T-cell (primary cell): Measurements from ENCODE around the gene CWC27. TPM values are rescaled to one million over a fixed set of nuclear protein-coding genes. Genes with fewer than 3 reads are reported as not detected.

Source experiments
- ATAC-seq, 4 experiments: fragments of 200-7000 bp in 3 of 4; fragments of 150-1000 bp in 1 of 4; cut with Tn5 transposase; replicated peaks in 1 of 4; 1 replicate in 3 of 4; 2 replicates in 1 of 4; pipeline ENCODE4 v1.10.0; 2021; ENCODE audit warnings: moderate library complexity in 3 of 4, mild to moderate bottlenecking in 2 of 4, moderate number of reproducible peaks in 1 of 4
- CTCF ChIA-PET, 2 donors: fragments of 300-600 bp; sonication (Branson Sonifier 250); formaldehyde crosslinking; loops; one replicate each; lab custom pipeline; 2022; ENCODE audit warnings: antibody characterized with exemption in 2 of 2; lab: Charles Lee
- POLR2A ChIA-PET, 2 donors: fragments of 300-600 bp; sonication (Branson Sonifier 250); formaldehyde crosslinking; loops; one replicate each; lab custom pipeline; 2022; ENCODE audit warnings: antibody characterized with exemption in 2 of 2; lab: Charles Lee
- DNase-seq, 35 experiments: peaks; one replicate each; pipeline versions ENCODE4 v3.0.0 to v3.0.0-alpha.2; 2013 to 2023
- H3K27ac ChIP-seq: one replicate; pipeline ENCODE4 v1.5.1; 2013; ENCODE audit warnings: low read length
- H3K27me3 ChIP-seq, 2 experiments: replicated peaks in 1 of 2; 1 replicate in 1 of 2; 2 replicates in 1 of 2; pipeline versions ENCODE4 v1.6.1 to v1.7.0; 2013; ENCODE audit warnings: low read length in 1 of 2, mixed read lengths in 1 of 2; ENCODE audit not compliant: control insufficient read depth in 2 of 2, insufficient read depth in 2 of 2; ENCODE audit errors: extremely low read depth in 1 of 2
- H3K36me3 ChIP-seq, 2 donors: 1 replicate in 1 of 2; 2 replicates in 1 of 2; pipeline versions ENCODE4 v1.6.1 to v1.7.0; 2013; ENCODE audit warnings: low read length in 1 of 2; ENCODE audit not compliant: control insufficient read depth in 2 of 2, insufficient read depth in 1 of 2; ENCODE audit errors: extremely low read depth in 1 of 2
- H3K4me1 ChIP-seq, 2 experiments: 1 replicate in 1 of 2; 2 replicates in 1 of 2; pipeline versions ENCODE4 v1.6.1 to v1.7.0; 2013; ENCODE audit warnings: low read length in 2 of 2, mixed read lengths in 1 of 2; ENCODE audit not compliant: insufficient read depth in 2 of 2, control insufficient read depth in 1 of 2; ENCODE audit errors: extremely low read depth in 1 of 2
- H3K4me3 ChIP-seq, 2 donors: 1 replicate in 1 of 2; 2 replicates in 1 of 2; pipeline versions ENCODE4 v1.5.1 to v1.7.0; 2013; ENCODE audit warnings: mild to moderate bottlenecking in 2 of 2, low read length in 1 of 2, moderate library complexity in 1 of 2; ENCODE audit not compliant: control insufficient read depth in 1 of 2; ENCODE audit errors: extremely low read depth in 1 of 2
- H3K9me3 ChIP-seq: 2 replicates; pipeline ENCODE4 v1.7.0; 2013
- H3K27ac Mint-ChIP-seq, 2 donors: one replicate each; pipeline ENCODE4 v1.8.0; 2020 to 2021; ENCODE audit warnings: mild to moderate bottlenecking in 2 of 2, mixed read lengths in 2 of 2
- H3K27me3 Mint-ChIP-seq, 2 donors: one replicate each; pipeline ENCODE4 v1.8.0; 2021 to 2022; ENCODE audit warnings: mixed read lengths in 2 of 2
- H3K36me3 Mint-ChIP-seq: one replicate; pipeline ENCODE4 v1.8.0; 2021; ENCODE audit warnings: mixed read lengths
- H3K4me1 Mint-ChIP-seq, 3 donors: one replicate each; pipeline ENCODE4 v1.8.0; 2020 to 2022; ENCODE audit warnings: mixed read lengths in 3 of 3, mild to moderate bottlenecking in 1 of 3
- H3K4me3 Mint-ChIP-seq, 3 donors: one replicate each; pipeline ENCODE4 v1.8.0; 2020 to 2022; ENCODE audit warnings: mild to moderate bottlenecking in 3 of 3, mixed read lengths in 3 of 3, moderate library complexity in 3 of 3
- H3K9me3 Mint-ChIP-seq, 3 donors: one replicate each; pipeline ENCODE4 v1.8.0; 2020 to 2022; ENCODE audit warnings: mixed read lengths in 3 of 3
- WGBS: methylation state at CpG from one replicate; pipeline ENCODE4 v1.1.5; 2013; ENCODE audit warnings: missing lambda C conversion rate; ENCODE audit not compliant: insufficient coverage; 5-methylcytosine and 5-hydroxymethylcytosine counted together
- total RNA-seq, 35 experiments: library from RNA in 6 of 35; stranded (reverse) in 6 of 35; fragments of 120-200 nt in 1 of 35; gene quantifications; one replicate each; pipeline versions ENCODE4 v1.2.1 to v1.2.4 and lab custom pipeline; 2013 to 2026

The CWC27 gene
- total RNA-seq, 5 donors from 2014 or later (not counting 1 experiment from before 2014, with no cell fraction given): 15.5 to 32.3 (median 18.8) TPM

- Histone ChIP-seq H3K9me3 (no peaks in the 10 kb centered on the region), H3K27me3 (no peaks in the 10 kb centered on the region), H3K27ac (no peak overlapping the region), H3K4me1 (no peaks in the 10 kb centered on the region), H3K4me3 (no peak overlapping the region), H3K36me3 (no peaks in the 10 kb centered on the region)
- ChIA-PET POLR2A (no interaction called here), CTCF (no interaction called here)
- Mint-ChIP-seq H3K27ac (no peak overlapping the region), H3K9me3 (no peaks in the 10 kb centered on the region), H3K4me3 (no peak overlapping the region), H3K36me3 (no peaks in the 10 kb centered on the region), H3K4me1 (no peaks in the 10 kb centered on the region), H3K27me3 (peaks cover 0 to 3% of the 10 kb centered on the region in 2 donors)
- ATAC-seq (no peak), DNase-seq (no peak)
- no CpG with 5 or more reads among the region's 1 CpG for WGBS
These were observed 287.2 kb downstream of the CWC27 start for GRCh38 chr5:65055938-65056337.

DNA sequence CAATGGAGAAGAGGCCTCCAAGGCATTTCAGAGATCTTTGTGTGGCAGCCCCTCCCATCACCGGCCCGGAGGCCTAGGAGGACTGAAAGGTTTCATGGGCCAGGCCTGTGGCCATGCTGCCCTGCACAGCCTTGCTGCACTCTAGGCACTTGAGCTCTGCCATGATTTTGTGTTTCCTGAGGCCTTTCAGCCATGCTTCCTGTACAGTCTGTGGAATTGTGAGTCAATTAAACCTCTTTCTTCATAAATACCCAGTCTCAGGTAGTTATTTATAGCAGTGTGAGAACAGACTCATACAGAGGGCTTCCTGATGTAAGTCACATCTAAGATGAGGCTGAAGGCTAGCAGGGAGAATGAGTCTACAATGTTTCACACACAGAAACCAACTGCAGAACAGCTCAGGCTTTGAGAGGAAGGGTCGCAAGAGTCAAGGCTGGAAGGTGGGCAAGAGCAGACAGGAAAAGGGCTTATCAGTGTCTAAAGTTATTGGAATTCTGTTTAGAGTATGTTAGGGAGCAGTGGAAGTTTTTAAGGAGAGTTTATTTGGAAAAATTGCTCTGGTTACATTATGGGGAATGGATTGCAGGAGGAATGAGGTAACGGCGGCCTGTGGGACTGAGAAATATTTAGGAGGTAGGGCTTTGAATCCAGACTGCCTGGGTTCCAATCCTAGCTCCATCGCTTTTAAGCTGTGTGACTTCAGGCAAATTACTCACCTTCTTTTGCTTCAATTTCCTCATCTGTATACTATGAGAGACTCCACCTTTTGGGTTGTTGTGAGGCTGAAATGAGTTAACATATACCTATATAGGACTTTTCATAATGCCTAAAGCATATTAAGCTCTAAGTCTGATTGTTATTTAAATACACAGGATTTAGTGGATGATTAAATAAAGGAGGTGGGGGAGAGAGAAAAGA, 291.2 kb downstream of the CWC27 start:
- no peaks in the 10 kb centered on the region for H3K9me3 Mint-ChIP-seq
- no peaks in the 10 kb centered on the region for H3K27me3 ChIP-seq
- H3K27ac Mint-ChIP-seq: no peak overlapping the region
- H3K4me3 ChIP-seq: no peak overlapping the region
- H3K4me3 Mint-ChIP-seq: no peak overlapping the region
- ChIA-PET CTCF (no interaction called here), POLR2A (interaction anchor here in 1 of 2 donors (0.7 kb wide), 1 partner anchor 29 kb away, joined by 3 read pairs; no protein-coding TSS in a partner anchor)
- WGBS: 94% methylated on average over 3 of the region's 6 CpGs
- H3K27me3 Mint-ChIP-seq: peaks cover 4% of the 10 kb centered on the region in 2 donors
- H3K36me3 ChIP-seq: no peaks in the 10 kb centered on the region
- no peaks in the 10 kb centered on the region for H3K4me1 ChIP-seq
- no peaks in the 10 kb centered on the region for H3K4me1 Mint-ChIP-seq
- H3K27ac ChIP-seq: no peak overlapping the region
- DNase-seq (no peak), ATAC-seq (no peak)
- no peaks in the 10 kb centered on the region for H3K9me3 ChIP-seq
- no peaks in the 10 kb centered on the region for H3K36me3 Mint-ChIP-seq

- Mint-ChIP-seq H3K36me3 (no peaks in the 10 kb centered on the region), H3K4me1 (no peaks in the 10 kb centered on the region), H3K9me3 (no peaks in the 10 kb centered on the region), H3K4me3 (no peak overlapping the region), H3K27me3 (peaks cover 9 to 11% of the 10 kb centered on the region in 2 donors), H3K27ac (no peak overlapping the region)
- H3K27me3 ChIP-seq: no peaks in the 10 kb centered on the region
- no peak for DNase-seq
- ChIA-PET CTCF (no interaction called here), POLR2A (no interaction called here)
- no peak overlapping the region for H3K27ac ChIP-seq
- no peaks in the 10 kb centered on the region for H3K4me1 ChIP-seq
- ATAC-seq: no peak
- H3K36me3 ChIP-seq: no peaks in the 10 kb centered on the region
- H3K9me3 ChIP-seq: no peaks in the 10 kb centered on the region
- 80% methylated on average over 5 of the region's 9 CpGs for WGBS
- H3K4me3 ChIP-seq: no peak overlapping the region
These were observed 292.7 kb downstream of the CWC27 start for GRCh38 chr5:65061250-65061973.

- H3K4me1 ChIP-seq: no peaks in the 10 kb centered on the region
- no peak for ATAC-seq
- peaks cover 9 to 11% of the 10 kb centered on the region in 2 donors for H3K27me3 Mint-ChIP-seq
- H3K27ac ChIP-seq: no peak overlapping the region
- no peaks in the 10 kb centered on the region for H3K27me3 ChIP-seq
- ChIA-PET CTCF (no interaction called here), POLR2A (no interaction called here)
- H3K27ac Mint-ChIP-seq: no peak overlapping the region
- no peaks in the 10 kb centered on the region for H3K9me3 Mint-ChIP-seq
- no peak overlapping the region for H3K4me3 Mint-ChIP-seq
- WGBS: no CpG with 5 or more reads among the region's 1 CpG
- H3K4me1 Mint-ChIP-seq: no peaks in the 10 kb centered on the region
- H3K36me3 ChIP-seq: no peaks in the 10 kb centered on the region
- H3K36me3 Mint-ChIP-seq: no peaks in the 10 kb centered on the region
- H3K4me3 ChIP-seq: no peak overlapping the region
- H3K9me3 ChIP-seq: no peaks in the 10 kb centered on the region
- no peak for DNase-seq
These were observed 293.2 kb downstream of the CWC27 start for GRCh38 chr5:65061974-65062353.

GRCh38 chr5:65062469-65063083, 293.8 kb downstream of the CWC27 start:
- POLR2A ChIA-PET: no interaction called here

GRCh38 chr5:65065001-65065511, 296.3 kb downstream of the CWC27 start:
- no peaks in the 10 kb centered on the region for H3K4me1 Mint-ChIP-seq
- Histone ChIP-seq H3K27ac (no peak overlapping the region), H3K9me3 (no peaks in the 10 kb centered on the region), H3K36me3 (no peaks in the 10 kb centered on the region), H3K4me1 (no peaks in the 10 kb centered on the region), H3K27me3 (no peaks in the 10 kb centered on the region), H3K4me3 (no peak overlapping the region)
- H3K36me3 Mint-ChIP-seq: no peaks in the 10 kb centered on the region
- H3K9me3 Mint-ChIP-seq: no peaks in the 10 kb centered on the region
- DNase-seq (no peak), ATAC-seq (no peak)
- POLR2A ChIA-PET: interaction anchor here in 1 of 2 donors (0.6 kb wide), 1 partner anchor 497 kb away, joined by 3 read pairs; no protein-coding TSS in a partner anchor
- CTCF ChIA-PET: no interaction called here
- H3K4me3 Mint-ChIP-seq: no peak overlapping the region
- peaks cover 11 to 12% of the 10 kb centered on the region in 2 donors for H3K27me3 Mint-ChIP-seq
- no peak overlapping the region for H3K27ac Mint-ChIP-seq
- WGBS: 83% methylated on average over 2 of the region's 2 CpGs

More at GRCh38 chr5:65062469-65063083, 293.8 kb downstream of the CWC27 start:
- H3K27ac Mint-ChIP-seq: no peak overlapping the region
- CTCF ChIA-PET: interaction anchor here (0.5 to 0.6 kb wide), 2 partner anchors 25 to 100 kb away, joined by 3 to 4 read pairs; no protein-coding TSS in a partner anchor
- H3K4me1 Mint-ChIP-seq: no peaks in the 10 kb centered on the region
- DNase-seq (no peak), ATAC-seq (no peak)
- H3K27me3 Mint-ChIP-seq: peaks cover 9 to 11% of the 10 kb centered on the region in 2 donors
- H3K4me1 ChIP-seq: no peaks in the 10 kb centered on the region
- H3K27ac ChIP-seq: no peak overlapping the region
- WGBS: 60% methylated on average over 4 of the region's 6 CpGs
- no peaks in the 10 kb centered on the region for H3K9me3 Mint-ChIP-seq
- H3K4me3 ChIP-seq: no peak overlapping the region
- H3K27me3 ChIP-seq: no peaks in the 10 kb centered on the region
- no peak overlapping the region for H3K4me3 Mint-ChIP-seq
- H3K9me3 ChIP-seq: no peaks in the 10 kb centered on the region
- no peaks in the 10 kb centered on the region for H3K36me3 Mint-ChIP-seq
- no peaks in the 10 kb centered on the region for H3K36me3 ChIP-seq
